SK-N-SH (cell line): ENCODE data around the gene SPDL1. TPM values are rescaled to one million over a fixed set of nuclear protein-coding genes. Genes with fewer than 3 reads are reported as not detected.

Experiments used
- CTCF ChIA-PET: fragments of 300-600, 350-600 bp; formaldehyde crosslinking; extraction: SDS; loops from one replicate; lab custom pipeline; 2021; lab: Yijun Ruan, JAX
- POLR2A ChIA-PET: fragments of 350-600 bp; sonication (Branson Sonifier 250); formaldehyde crosslinking; extraction: SDS; loops from one replicate; lab custom pipeline; 2020; ENCODE audit warnings: antibody characterized with exemption, inconsistent platforms; lab: Yijun Ruan, JAX
- DNase-seq: peaks from one replicate; pipeline ENCODE4 v3.0.0; 2012
- H2AFZ ChIP-seq: fragments of 200-600 bp; sonication (generic); 2 replicates; pipeline ENCODE4 v1.8.1; 2016; ENCODE audit warnings: antibody characterized with exemption, mild to moderate bottlenecking, low read depth
- H3F3A ChIP-seq: fragments of 200-600 bp; sonication (generic); replicated peaks from 2 replicates; pipeline ENCODE3; 2016; ENCODE audit warnings: antibody characterized with exemption, mild to moderate bottlenecking; ENCODE audit not compliant: insufficient read depth
- H3K27ac ChIP-seq, 2 experiments: fragments of 200-500 bp in 1 of 2; fragments of 200-600 bp in 1 of 2; sonication (Bioruptor generic) in 1 of 2; sonication (generic), shearing (Covaris generic) in 1 of 2; 2 replicates each; pipeline versions ENCODE4 v1.5.1 to v1.6.1; 2014 to 2016; ENCODE audit warnings: low read depth in 2 of 2, inconsistent platforms in 1 of 2, low read length in 1 of 2, mild to moderate bottlenecking in 1 of 2, mixed read lengths in 1 of 2
- H3K27me3 ChIP-seq: fragments of 200-600 bp; sonication (generic), shearing (Covaris generic); 2 replicates; pipeline ENCODE4 v1.6.1; 2016; ENCODE audit warnings: mixed run types; ENCODE audit not compliant: insufficient read depth
- H3K36me3 ChIP-seq, 2 experiments: fragments of 200-500 bp in 1 of 2; fragments of 200-600 bp in 1 of 2; sonication (Bioruptor generic) in 1 of 2; sonication (generic) in 1 of 2; replicated peaks in 1 of 2; 2 replicates each; pipeline versions ENCODE3 to v1.5.1; 2014 to 2016; ENCODE audit warnings: low read length in 1 of 2, mild to moderate bottlenecking in 1 of 2; ENCODE audit not compliant: insufficient read depth in 2 of 2, control insufficient read depth in 1 of 2
- H3K4me1 ChIP-seq, 2 experiments: fragments of 200-500 bp in 1 of 2; fragments of 200-600 bp in 1 of 2; sonication (Bioruptor generic) in 1 of 2; sonication (generic), shearing (Covaris generic) in 1 of 2; 2 replicates each; pipeline versions ENCODE4 v1.5.1 to v1.6.1; 2014 to 2016; ENCODE audit warnings: low read depth in 1 of 2, low read length in 1 of 2, mixed run types in 1 of 2; ENCODE audit not compliant: insufficient read depth in 2 of 2, control insufficient read depth in 1 of 2
- H3K4me2 ChIP-seq: fragments of 200-600 bp; sonication (generic), shearing (Covaris generic); 2 replicates; pipeline ENCODE4 v1.6.1; 2017; ENCODE audit warnings: mixed run types
- H3K4me3 ChIP-seq, 2 experiments: fragments of 200-500 bp in 1 of 2; fragments of 200-600 bp in 1 of 2; sonication (Bioruptor generic) in 1 of 2; sonication (generic), shearing (Covaris generic) in 1 of 2; 2 replicates each; pipeline versions ENCODE4 v1.5.1 to v1.8.1; 2014 to 2016; ENCODE audit warnings: low read depth in 2 of 2, inconsistent platforms in 1 of 2, low read length in 1 of 2, mild to moderate bottlenecking in 1 of 2, mixed read lengths in 1 of 2, moderate library complexity in 1 of 2
- H3K79me2 ChIP-seq: fragments of 200-600 bp; sonication (generic); 2 replicates; pipeline ENCODE4 v1.8.1; 2017; ENCODE audit warnings: mild to moderate bottlenecking; ENCODE audit not compliant: insufficient read depth
- H3K9ac ChIP-seq: fragments of 200-600 bp; sonication (generic); 2 replicates; pipeline ENCODE4 v1.6.1; 2017; ENCODE audit warnings: mixed run types
- H3K9me2 ChIP-seq: fragments of 200-600 bp; sonication (generic); 2 replicates; pipeline ENCODE4 v1.6.1; 2017; ENCODE audit warnings: mixed run types
- H3K9me3 ChIP-seq: fragments of 200-600 bp; sonication (generic); 2 replicates; pipeline ENCODE4 v1.6.1; 2017; ENCODE audit warnings: mixed run types, mild to moderate bottlenecking, moderate library complexity
- H4K20me1 ChIP-seq: fragments of 200-600 bp; sonication (generic); 2 replicates; pipeline ENCODE4 v1.6.1; 2017; ENCODE audit warnings: mild to moderate bottlenecking, mixed run types; ENCODE audit not compliant: insufficient read depth
- ELF1 ChIP-seq: IDR thresholded peaks from 2 replicates; pipeline ENCODE4 v1.4.0; 2012
- EP300 ChIP-seq, 2 experiments: IDR thresholded peaks; 2 replicates each; pipeline versions ENCODE4 v1.4.0 to v1.6.1; 2012; ENCODE audit warnings: borderline replicate concordance in 1 of 2, low read depth in 1 of 2, low read length in 1 of 2
- EZH2phosphoT487 ChIP-seq: fragments of 200-600 bp; sonication (generic); IDR thresholded peaks from 2 replicates; pipeline ENCODE4 v1.6.1; 2017; ENCODE audit warnings: low read depth, mixed run types, mild to moderate bottlenecking, antibody characterized with exemption, moderate library complexity, borderline replicate concordance
- FOSL2 ChIP-seq: IDR thresholded peaks from 2 replicates; pipeline ENCODE4 v1.4.0; 2012; ENCODE audit warnings: low read depth, mild to moderate bottlenecking, moderate library complexity, borderline replicate concordance
- GABPA ChIP-seq: IDR thresholded peaks from 2 replicates; pipeline ENCODE4 v1.4.0; 2012; ENCODE audit warnings: low read depth, mild to moderate bottlenecking
- GATA2 ChIP-seq: sonication (generic); formaldehyde crosslinking; IDR thresholded peaks from 2 replicates; pipeline ENCODE4 v1.5.0; 2020; ENCODE audit warnings: mild to moderate bottlenecking, missing genetic modification reagents
- JUND ChIP-seq: IDR thresholded peaks from 2 replicates; pipeline ENCODE4 v1.4.0; 2012
- MEF2A ChIP-seq: IDR thresholded peaks from 2 replicates; pipeline ENCODE4 v1.4.0; 2012; ENCODE audit warnings: low read depth, borderline replicate concordance
- MXI1 ChIP-seq: IDR thresholded peaks from 2 replicates; pipeline ENCODE4 v1.6.1; 2012; ENCODE audit warnings: mild to moderate bottlenecking, low read depth, low read length, improper control_type of control experiment
- RCOR1 ChIP-seq: fragments of 150-350 bp; IDR thresholded peaks from 2 replicates; pipeline ENCODE4 v1.6.1; 2017; ENCODE audit warnings: antibody characterized with exemption, low read length
- RFX5 ChIP-seq: IDR thresholded peaks from 2 replicates; pipeline ENCODE4 v1.6.1; 2012; ENCODE audit warnings: mild to moderate bottlenecking, improper control_type of control experiment, low read length
- SIN3A ChIP-seq: IDR thresholded peaks from 2 replicates; pipeline ENCODE4 v1.6.1; 2012; ENCODE audit warnings: low read depth, mild to moderate bottlenecking, low read length, moderate library complexity, borderline replicate concordance
- TEAD4 ChIP-seq: IDR thresholded peaks from 2 replicates; pipeline ENCODE4 v1.4.0; 2012; ENCODE audit warnings: mild to moderate bottlenecking, borderline replicate concordance; ENCODE audit not compliant: insufficient read depth
- YY1 ChIP-seq: IDR thresholded peaks from 2 replicates; pipeline ENCODE4 v1.4.0; 2012; ENCODE audit warnings: low read depth, mild to moderate bottlenecking
- WGBS: methylation state at CpG from one replicate; pipeline ENCODE4 v1.1.6; 2017; ENCODE audit warnings: low lambda C conversion rate; 5-methylcytosine and 5-hydroxymethylcytosine counted together
- polyA plus RNA-seq, 3 experiments: library from polyadenylated mRNA; depleted of rRNA; stranded (reverse); fragments of >200 nt; gene quantifications; 2 replicates each; pipeline ENCODE4 v1.2.3, GENCODE V29; 2012
- TF ChIP-seq, protein P1 (sequence below): fragments of 150-350 bp; IDR thresholded peaks from 2 replicates; pipeline ENCODE4 v1.6.1; 2017; ENCODE audit warnings: antibody characterized with exemption, low read length, low read depth, borderline replicate concordance
- TF ChIP-seq, protein P2 (sequence below): IDR thresholded peaks from 2 replicates; pipeline ENCODE4 v1.6.1; 2012; ENCODE audit warnings: mild to moderate bottlenecking, low read depth, low read length, moderate library complexity
- TF ChIP-seq, protein P3 (sequence below): fragments of 150-350 bp; IDR thresholded peaks from 2 replicates; pipeline ENCODE4 v1.6.1; 2016; ENCODE audit warnings: mild to moderate bottlenecking, low read depth, low read length
- TF ChIP-seq, protein P4 (sequence below): fragments of 200-600 bp; sonication (generic); IDR thresholded peaks from 2 replicates; pipeline ENCODE4 v1.6.1; 2017; ENCODE audit warnings: antibody characterized with exemption, mild to moderate bottlenecking, moderate library complexity
- TF ChIP-seq, protein P5 (sequence below): IDR thresholded peaks from 2 replicates; pipeline ENCODE4 v1.4.0; 2012; ENCODE audit warnings: low read depth, borderline replicate concordance

SPDL1 gene
- polyA plus RNA-seq, 1 of the 3 experiments (the other 2 are of a cell fraction) = 45.1 TPM

DNA sequence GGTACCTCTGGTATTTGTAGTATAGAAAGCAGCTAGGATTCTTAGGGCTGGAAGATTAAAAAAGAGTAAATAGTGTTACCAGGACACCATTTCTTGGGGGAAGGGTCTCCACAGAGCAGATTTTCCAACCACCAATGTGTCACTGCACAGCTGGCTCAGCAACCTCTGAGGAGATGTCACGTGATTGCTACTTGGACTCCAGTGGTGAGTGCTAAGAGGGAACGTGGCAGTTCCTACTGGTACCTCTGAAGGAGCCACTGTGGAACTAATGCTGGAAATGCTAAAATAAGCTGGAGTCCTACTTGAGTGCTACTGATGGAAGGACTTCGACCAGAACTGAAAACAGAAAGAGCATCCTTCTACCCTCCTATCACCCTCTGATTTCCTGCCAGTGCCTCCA, 36.1 kb upstream of the SPDL1 start:
- Histone ChIP-seq H3K79me2 (no peaks in the 10 kb centered on the region), H4K20me1 (no peaks in the 10 kb centered on the region), H3F3A (no peaks in the 10 kb centered on the region), H3K36me3 (no peaks in the 10 kb centered on the region), H3K9me3 (no peaks in the 10 kb centered on the region), H3K9me2 (no peaks in the 10 kb centered on the region), H3K4me2 (no peak overlapping the region), H3K27ac (peak overlapping the region in 1 of 2 experiments; percentile 79; a peak in 2 of 4 replicates), H3K9ac (no peak overlapping the region), H3K27me3 (no peaks in the 10 kb centered on the region), H3K4me3 (no peak overlapping the region), H2AFZ (no peak overlapping the region), H3K4me1 (peaks cover 0 to 23% of the 10 kb centered on the region in 2 experiments; a peak in 2 of 4 replicates)
- TF ChIP-seq EZH2phosphoT487 (no peak), MEF2A (no peak), ELF1 (no peak), YY1 (no peak), SIN3A (no peak), JUND (no peak), MXI1 (no peak), FOSL2 (no peak), GABPA (no peak), TEAD4 (no peak), RFX5 (no peak), EP300 (IDR thresholded peaks at IDR 0.05; ENCODE audit: borderline replicate concordance in 1 of 2, low read depth in 1 of 2, low read length in 1 of 2) (no peak), GATA2 (CRISPR knock-in tag) (no peak), RCOR1 (no peak)
- TF ChIP-seq, protein P1, sequence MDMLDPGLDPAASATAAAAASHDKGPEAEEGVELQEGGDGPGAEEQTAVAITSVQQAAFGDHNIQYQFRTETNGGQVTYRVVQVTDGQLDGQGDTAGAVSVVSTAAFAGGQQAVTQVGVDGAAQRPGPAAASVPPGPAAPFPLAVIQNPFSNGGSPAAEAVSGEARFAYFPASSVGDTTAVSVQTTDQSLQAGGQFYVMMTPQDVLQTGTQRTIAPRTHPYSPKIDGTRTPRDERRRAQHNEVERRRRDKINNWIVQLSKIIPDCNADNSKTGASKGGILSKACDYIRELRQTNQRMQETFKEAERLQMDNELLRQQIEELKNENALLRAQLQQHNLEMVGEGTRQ = no peak
- TF ChIP-seq, protein P2, sequence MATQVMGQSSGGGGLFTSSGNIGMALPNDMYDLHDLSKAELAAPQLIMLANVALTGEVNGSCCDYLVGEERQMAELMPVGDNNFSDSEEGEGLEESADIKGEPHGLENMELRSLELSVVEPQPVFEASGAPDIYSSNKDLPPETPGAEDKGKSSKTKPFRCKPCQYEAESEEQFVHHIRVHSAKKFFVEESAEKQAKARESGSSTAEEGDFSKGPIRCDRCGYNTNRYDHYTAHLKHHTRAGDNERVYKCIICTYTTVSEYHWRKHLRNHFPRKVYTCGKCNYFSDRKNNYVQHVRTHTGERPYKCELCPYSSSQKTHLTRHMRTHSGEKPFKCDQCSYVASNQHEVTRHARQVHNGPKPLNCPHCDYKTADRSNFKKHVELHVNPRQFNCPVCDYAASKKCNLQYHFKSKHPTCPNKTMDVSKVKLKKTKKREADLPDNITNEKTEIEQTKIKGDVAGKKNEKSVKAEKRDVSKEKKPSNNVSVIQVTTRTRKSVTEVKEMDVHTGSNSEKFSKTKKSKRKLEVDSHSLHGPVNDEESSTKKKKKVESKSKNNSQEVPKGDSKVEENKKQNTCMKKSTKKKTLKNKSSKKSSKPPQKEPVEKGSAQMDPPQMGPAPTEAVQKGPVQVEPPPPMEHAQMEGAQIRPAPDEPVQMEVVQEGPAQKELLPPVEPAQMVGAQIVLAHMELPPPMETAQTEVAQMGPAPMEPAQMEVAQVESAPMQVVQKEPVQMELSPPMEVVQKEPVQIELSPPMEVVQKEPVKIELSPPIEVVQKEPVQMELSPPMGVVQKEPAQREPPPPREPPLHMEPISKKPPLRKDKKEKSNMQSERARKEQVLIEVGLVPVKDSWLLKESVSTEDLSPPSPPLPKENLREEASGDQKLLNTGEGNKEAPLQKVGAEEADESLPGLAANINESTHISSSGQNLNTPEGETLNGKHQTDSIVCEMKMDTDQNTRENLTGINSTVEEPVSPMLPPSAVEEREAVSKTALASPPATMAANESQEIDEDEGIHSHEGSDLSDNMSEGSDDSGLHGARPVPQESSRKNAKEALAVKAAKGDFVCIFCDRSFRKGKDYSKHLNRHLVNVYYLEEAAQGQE = no peak
- TF ChIP-seq, protein P3, sequence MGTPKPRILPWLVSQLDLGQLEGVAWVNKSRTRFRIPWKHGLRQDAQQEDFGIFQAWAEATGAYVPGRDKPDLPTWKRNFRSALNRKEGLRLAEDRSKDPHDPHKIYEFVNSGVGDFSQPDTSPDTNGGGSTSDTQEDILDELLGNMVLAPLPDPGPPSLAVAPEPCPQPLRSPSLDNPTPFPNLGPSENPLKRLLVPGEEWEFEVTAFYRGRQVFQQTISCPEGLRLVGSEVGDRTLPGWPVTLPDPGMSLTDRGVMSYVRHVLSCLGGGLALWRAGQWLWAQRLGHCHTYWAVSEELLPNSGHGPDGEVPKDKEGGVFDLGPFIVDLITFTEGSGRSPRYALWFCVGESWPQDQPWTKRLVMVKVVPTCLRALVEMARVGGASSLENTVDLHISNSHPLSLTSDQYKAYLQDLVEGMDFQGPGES = no peak
- TF ChIP-seq, protein P4, sequence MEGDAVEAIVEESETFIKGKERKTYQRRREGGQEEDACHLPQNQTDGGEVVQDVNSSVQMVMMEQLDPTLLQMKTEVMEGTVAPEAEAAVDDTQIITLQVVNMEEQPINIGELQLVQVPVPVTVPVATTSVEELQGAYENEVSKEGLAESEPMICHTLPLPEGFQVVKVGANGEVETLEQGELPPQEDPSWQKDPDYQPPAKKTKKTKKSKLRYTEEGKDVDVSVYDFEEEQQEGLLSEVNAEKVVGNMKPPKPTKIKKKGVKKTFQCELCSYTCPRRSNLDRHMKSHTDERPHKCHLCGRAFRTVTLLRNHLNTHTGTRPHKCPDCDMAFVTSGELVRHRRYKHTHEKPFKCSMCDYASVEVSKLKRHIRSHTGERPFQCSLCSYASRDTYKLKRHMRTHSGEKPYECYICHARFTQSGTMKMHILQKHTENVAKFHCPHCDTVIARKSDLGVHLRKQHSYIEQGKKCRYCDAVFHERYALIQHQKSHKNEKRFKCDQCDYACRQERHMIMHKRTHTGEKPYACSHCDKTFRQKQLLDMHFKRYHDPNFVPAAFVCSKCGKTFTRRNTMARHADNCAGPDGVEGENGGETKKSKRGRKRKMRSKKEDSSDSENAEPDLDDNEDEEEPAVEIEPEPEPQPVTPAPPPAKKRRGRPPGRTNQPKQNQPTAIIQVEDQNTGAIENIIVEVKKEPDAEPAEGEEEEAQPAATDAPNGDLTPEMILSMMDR = no peak
- TF ChIP-seq, protein P5, sequence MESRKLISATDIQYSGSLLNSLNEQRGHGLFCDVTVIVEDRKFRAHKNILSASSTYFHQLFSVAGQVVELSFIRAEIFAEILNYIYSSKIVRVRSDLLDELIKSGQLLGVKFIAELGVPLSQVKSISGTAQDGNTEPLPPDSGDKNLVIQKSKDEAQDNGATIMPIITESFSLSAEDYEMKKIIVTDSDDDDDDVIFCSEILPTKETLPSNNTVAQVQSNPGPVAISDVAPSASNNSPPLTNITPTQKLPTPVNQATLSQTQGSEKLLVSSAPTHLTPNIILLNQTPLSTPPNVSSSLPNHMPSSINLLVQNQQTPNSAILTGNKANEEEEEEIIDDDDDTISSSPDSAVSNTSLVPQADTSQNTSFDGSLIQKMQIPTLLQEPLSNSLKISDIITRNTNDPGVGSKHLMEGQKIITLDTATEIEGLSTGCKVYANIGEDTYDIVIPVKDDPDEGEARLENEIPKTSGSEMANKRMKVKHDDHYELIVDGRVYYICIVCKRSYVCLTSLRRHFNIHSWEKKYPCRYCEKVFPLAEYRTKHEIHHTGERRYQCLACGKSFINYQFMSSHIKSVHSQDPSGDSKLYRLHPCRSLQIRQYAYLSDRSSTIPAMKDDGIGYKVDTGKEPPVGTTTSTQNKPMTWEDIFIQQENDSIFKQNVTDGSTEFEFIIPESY = no peak
- DNase-seq = no peak
- POLR2A ChIA-PET = interaction anchor here (0.6 kb wide), 1 partner anchor 614 kb away, joined by 3 read pairs; no protein-coding TSS in a partner anchor
- CTCF ChIA-PET = interaction anchor here (1.1 to 4.8 kb wide), 14 partner anchors 9 to 655 kb away, joined by 3 to 83 read pairs (median 8); partner anchors contain the start of gene SLIT3
- 69% methylated on average over 2 of the region's 3 CpGs for WGBS
